CD14-positive monocyte (primary cell): ENCODE results near the gene PPARG. TPM values are rescaled to one million over a fixed set of nuclear protein-coding genes. Genes with fewer than 3 reads are reported as not detected.
A peak's percentile ranks its signal among the peaks of the same experiment; 100 is the strongest.

Experiments
- DNase-seq, 3 donors: peaks; one replicate each; pipeline ENCODE4 v3.0.0-alpha.2; 2011 to 2022
- H2AFZ ChIP-seq: 2 replicates; pipeline ENCODE4 v1.6.0; 2012; ENCODE audit warnings: mild to moderate bottlenecking, low read depth, low read length, inconsistent platforms; ENCODE audit not compliant: insufficient read depth, poor library complexity, severe bottlenecking
- H3K27ac ChIP-seq, 2 donors: 1 replicate in 1 of 2; 2 replicates in 1 of 2; pipeline ENCODE4 v1.5.1; 2012 to 2013; ENCODE audit warnings: low read length in 2 of 2, control low read depth in 1 of 2, inconsistent platforms in 1 of 2, low read depth in 1 of 2, mild to moderate bottlenecking in 1 of 2
- H3K27me3 ChIP-seq, 2 donors: one replicate each; pipeline versions ENCODE4 v1.6.0 to v1.6.1; 2011 to 2013; ENCODE audit warnings: low read length in 2 of 2; ENCODE audit not compliant: control insufficient read depth in 2 of 2, insufficient read depth in 2 of 2
- H3K36me3 ChIP-seq, 2 donors: replicated peaks in 1 of 2; 1 replicate in 1 of 2; 2 replicates in 1 of 2; pipeline versions ENCODE4 v1.5.1 to v1.6.1; 2012 to 2013; ENCODE audit warnings: low read length in 2 of 2, control low read depth in 1 of 2, inconsistent platforms in 1 of 2, mild to moderate bottlenecking in 1 of 2; ENCODE audit not compliant: insufficient read depth in 2 of 2, control insufficient read depth in 1 of 2
- H3K4me1 ChIP-seq, 2 donors: 1 replicate in 1 of 2; 2 replicates in 1 of 2; pipeline versions ENCODE4 v1.5.1 to v1.6.1; 2012 to 2013; ENCODE audit warnings: low read length in 2 of 2, control low read depth in 1 of 2, inconsistent platforms in 1 of 2, mild to moderate bottlenecking in 1 of 2, moderate library complexity in 1 of 2; ENCODE audit not compliant: insufficient read depth in 2 of 2, control insufficient read depth in 1 of 2
- H3K4me2 ChIP-seq: replicated peaks from 2 replicates; pipeline ENCODE3; 2012; ENCODE audit warnings: low read length, moderate library complexity, mild to moderate bottlenecking; ENCODE audit not compliant: poor library complexity, severe bottlenecking; ENCODE audit errors: extremely low read depth
- H3K4me3 ChIP-seq, 3 experiments: fragments of 200-600 bp in 1 of 3; sonication (generic) in 1 of 3; replicated peaks in 1 of 3; 1 replicate in 2 of 3; 2 replicates in 1 of 3; pipeline ENCODE4 v1.5.1; 2011 to 2013; ENCODE audit warnings: low read length in 3 of 3, mild to moderate bottlenecking in 3 of 3, control low read depth in 2 of 3, low read depth in 2 of 3, inconsistent platforms in 1 of 3, moderate library complexity in 1 of 3
- H3K79me2 ChIP-seq: 2 replicates; pipeline ENCODE4 v1.6.0; 2012; ENCODE audit warnings: mild to moderate bottlenecking, control low read depth, inconsistent platforms, low read length, moderate library complexity; ENCODE audit not compliant: insufficient read depth
- H3K9ac ChIP-seq: 2 replicates; pipeline ENCODE4 v1.6.0; 2017; ENCODE audit warnings: low read length, mild to moderate bottlenecking; ENCODE audit not compliant: insufficient read depth, poor library complexity, severe bottlenecking
- H3K9me3 ChIP-seq, 2 donors: replicated peaks in 1 of 2; 1 replicate in 1 of 2; 2 replicates in 1 of 2; pipeline versions ENCODE4 v1.5.1 to v1.6.1; 2012 to 2013; ENCODE audit warnings: low read length in 2 of 2, control low read depth in 1 of 2; ENCODE audit not compliant: control insufficient read depth in 1 of 2, insufficient read depth in 1 of 2
- H4K20me1 ChIP-seq: 2 replicates; pipeline ENCODE4 v1.6.0; 2012; ENCODE audit warnings: mild to moderate bottlenecking, low read length, control low read depth, moderate library complexity; ENCODE audit not compliant: insufficient read depth
- H3K27ac Mint-ChIP-seq, 7 donors: one replicate each; pipeline ENCODE4 v1.8.0; 2020; ENCODE audit warnings: mild to moderate bottlenecking in 7 of 7, mixed read lengths in 7 of 7, moderate library complexity in 6 of 7, inconsistent platforms in 2 of 7
- H3K27me3 Mint-ChIP-seq, 3 donors: one replicate each; pipeline ENCODE4 v1.8.0; 2021 to 2022; ENCODE audit warnings: low read depth in 3 of 3, mild to moderate bottlenecking in 3 of 3, mixed read lengths in 3 of 3, moderate library complexity in 3 of 3, inconsistent platforms in 1 of 3
- H3K36me3 Mint-ChIP-seq, 2 donors: one replicate each; pipeline ENCODE4 v1.8.0; 2020; ENCODE audit warnings: mixed read lengths in 2 of 2, inconsistent platforms in 1 of 2, mild to moderate bottlenecking in 1 of 2
- H3K4me1 Mint-ChIP-seq: one replicate; pipeline ENCODE4 v1.8.0; 2020; ENCODE audit warnings: mild to moderate bottlenecking, mixed read lengths
- H3K4me3 Mint-ChIP-seq, 2 donors: one replicate each; pipeline ENCODE4 v1.8.0; 2020; ENCODE audit warnings: mild to moderate bottlenecking in 2 of 2, mixed read lengths in 2 of 2, moderate library complexity in 1 of 2
- H3K9me3 Mint-ChIP-seq, 7 donors: one replicate each; pipeline ENCODE4 v1.8.0; 2020 to 2022; ENCODE audit warnings: mixed read lengths in 7 of 7, mild to moderate bottlenecking in 6 of 7, moderate library complexity in 6 of 7, inconsistent platforms in 2 of 7
- WGBS: methylation state at CpG from one replicate; pipeline ENCODE4 v1.1.5; 2013; ENCODE audit warnings: missing lambda C conversion rate; ENCODE audit not compliant: insufficient coverage; 5-methylcytosine and 5-hydroxymethylcytosine counted together
- intact Hi-C, 2 donors: fragments of 100-400 bp; cut with micrococcal nuclease; formaldehyde crosslinking; loops; one replicate each; pipeline versions ENCODE4 v1.15.0 to v1.15.1; 2023
- polyA plus RNA-seq, 3 donors: library from polyadenylated mRNA; depleted of rRNA in 1 of 3; unstranded in 2 of 3; stranded (reverse) in 1 of 3; fragments of 300-500 nt in 2 of 3; fragments of >200 nt in 1 of 3; fragmentation: Illumina TruSeq in 2 of 3; gene quantifications; 1 replicate in 2 of 3; 2 replicates in 1 of 3; pipeline ENCODE4 v1.2.3, GENCODE V29; 2012 to 2021
- TF ChIP-seq, protein P1 (sequence below): fragments of 200-600 bp; IDR thresholded peaks from one replicate; pipeline ENCODE4 v1.8.0; 2022; ENCODE audit warnings: antibody characterized with exemption, mild to moderate bottlenecking

The PPARG gene
- polyA plus RNA-seq, 3 donors, result 0.56 to 2.0 (median 0.97) TPM

DNA sequence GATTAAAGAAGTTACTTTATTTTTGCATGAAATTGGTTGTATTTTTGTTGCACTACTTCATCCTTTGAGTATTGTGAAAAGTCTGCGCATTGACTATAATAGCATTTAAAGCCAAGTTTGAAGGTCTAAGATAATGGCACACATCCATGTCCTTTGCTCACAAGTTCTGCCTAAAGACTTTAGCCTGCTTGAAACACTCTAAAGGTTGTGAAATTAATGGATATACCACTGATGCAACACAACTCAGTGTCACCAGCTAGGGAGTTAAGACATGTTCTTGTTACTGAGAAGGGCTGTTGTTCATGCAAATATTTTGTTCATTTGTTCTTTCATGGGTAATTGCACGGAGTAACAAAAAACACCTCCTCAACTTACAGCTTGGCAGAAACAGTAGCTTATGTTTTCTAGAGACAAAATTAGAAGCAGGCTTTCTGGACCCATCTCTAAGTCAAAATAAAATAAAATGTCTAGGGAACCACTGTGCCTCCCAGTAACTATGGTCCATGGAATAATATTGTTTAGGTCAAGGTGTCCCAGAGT lies 83.9 kb downstream of the PPARG start:
- Mint-ChIP-seq H3K36me3 (no peaks in the 10 kb centered on the region), H3K27me3 (peaks cover 2 to 16% (median 3%) of the 10 kb centered on the region in 3 donors), H3K27ac (peak overlapping the region in 1 of 7 donors; percentile 27), H3K4me1 (peaks cover 8% of the 10 kb centered on the region), H3K4me3 (no peak overlapping the region), H3K9me3 (peaks cover 0 to 4% (median 0%) of the 10 kb centered on the region in 7 donors)
- no CpG with 5 or more reads among the region's 2 CpGs for WGBS
- no peak overlapping the region for H3K4me2 ChIP-seq
- DNase-seq, result peak in 1 of 3 donors; percentile 22
- intact Hi-C loops, result no loop called here
- no peaks in the 10 kb centered on the region for H3K79me2 ChIP-seq
- TF ChIP-seq, protein P1, sequence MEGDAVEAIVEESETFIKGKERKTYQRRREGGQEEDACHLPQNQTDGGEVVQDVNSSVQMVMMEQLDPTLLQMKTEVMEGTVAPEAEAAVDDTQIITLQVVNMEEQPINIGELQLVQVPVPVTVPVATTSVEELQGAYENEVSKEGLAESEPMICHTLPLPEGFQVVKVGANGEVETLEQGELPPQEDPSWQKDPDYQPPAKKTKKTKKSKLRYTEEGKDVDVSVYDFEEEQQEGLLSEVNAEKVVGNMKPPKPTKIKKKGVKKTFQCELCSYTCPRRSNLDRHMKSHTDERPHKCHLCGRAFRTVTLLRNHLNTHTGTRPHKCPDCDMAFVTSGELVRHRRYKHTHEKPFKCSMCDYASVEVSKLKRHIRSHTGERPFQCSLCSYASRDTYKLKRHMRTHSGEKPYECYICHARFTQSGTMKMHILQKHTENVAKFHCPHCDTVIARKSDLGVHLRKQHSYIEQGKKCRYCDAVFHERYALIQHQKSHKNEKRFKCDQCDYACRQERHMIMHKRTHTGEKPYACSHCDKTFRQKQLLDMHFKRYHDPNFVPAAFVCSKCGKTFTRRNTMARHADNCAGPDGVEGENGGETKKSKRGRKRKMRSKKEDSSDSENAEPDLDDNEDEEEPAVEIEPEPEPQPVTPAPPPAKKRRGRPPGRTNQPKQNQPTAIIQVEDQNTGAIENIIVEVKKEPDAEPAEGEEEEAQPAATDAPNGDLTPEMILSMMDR, result no peak
- no peak overlapping the region for H3K27ac ChIP-seq
- no peak overlapping the region for H3K4me3 ChIP-seq
- H3K4me1 ChIP-seq, result no peaks in the 10 kb centered on the region
- no peak overlapping the region for H3K9ac ChIP-seq
- H3K27me3 ChIP-seq, result peaks cover 0 to 2% of the 10 kb centered on the region in 2 donors
- H4K20me1 ChIP-seq, result no peaks in the 10 kb centered on the region
- no peaks in the 10 kb centered on the region for H3K9me3 ChIP-seq
- H2AFZ ChIP-seq, result no peak overlapping the region
- H3K36me3 ChIP-seq, result no peaks in the 10 kb centered on the region

DNA sequence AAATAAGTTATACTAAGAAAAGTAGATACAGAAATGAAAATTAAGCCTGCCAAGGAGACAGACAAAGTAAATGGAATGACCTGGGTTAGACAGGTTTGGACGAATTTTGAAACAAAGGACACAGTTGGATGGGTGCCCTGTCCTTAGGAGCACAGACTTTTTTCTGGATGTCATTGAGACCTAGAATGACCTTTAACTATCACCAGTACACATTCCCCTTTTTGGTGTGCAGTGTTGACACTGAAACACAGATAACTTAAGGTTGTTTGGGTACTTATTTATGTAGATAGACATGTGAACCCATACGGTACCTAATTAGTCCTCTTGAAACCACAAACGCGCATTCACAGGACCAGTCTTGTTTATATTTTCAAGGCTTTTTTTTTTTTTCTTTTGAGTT lies 86.7 kb downstream of the PPARG start:
- peaks cover 11 to 12% of the 10 kb centered on the region in 2 donors for H3K4me1 ChIP-seq
- H3K36me3 ChIP-seq, result no peaks in the 10 kb centered on the region
- H3K9ac ChIP-seq, result no peak overlapping the region
- peaks cover 2 to 16% (median 3%) of the 10 kb centered on the region in 3 donors for H3K27me3 Mint-ChIP-seq
- H3K9me3 ChIP-seq, result no peaks in the 10 kb centered on the region
- no CpG with 5 or more reads among the region's 4 CpGs for WGBS
- H3K4me3 ChIP-seq, result no peak overlapping the region
- peaks cover 0 to 2% of the 10 kb centered on the region in 2 donors for H3K27me3 ChIP-seq
- H3K4me1 Mint-ChIP-seq, result peaks cover 17% of the 10 kb centered on the region
- no peaks in the 10 kb centered on the region for H4K20me1 ChIP-seq
- no peak overlapping the region for H3K27ac ChIP-seq
- no peak overlapping the region for H2AFZ ChIP-seq
- no peaks in the 10 kb centered on the region for H3K79me2 ChIP-seq
- no peaks in the 10 kb centered on the region for H3K36me3 Mint-ChIP-seq
- no peak overlapping the region for H3K27ac Mint-ChIP-seq
- H3K4me2 ChIP-seq, result no peak overlapping the region
- H3K4me3 Mint-ChIP-seq, result no peak overlapping the region
- peaks cover 0 to 4% (median 0%) of the 10 kb centered on the region in 7 donors for H3K9me3 Mint-ChIP-seq
- intact Hi-C loops, result no loop called here
- DNase-seq, result no peak
- TF ChIP-seq, protein P1, result no peak
